Nucleus accumbens (tissue), 56 donors: ENCODE measurements around the gene ICA1.

ENCODE experiments used
- DNase-seq, 56 donors: peaks; one replicate each; lab custom pipeline; 2025; lab: John Stamatoyannopoulos, UW

The ICA1 gene

GRCh38 chr7:8136051-8136730, 125.8 kb downstream of the ICA1 start:
- no peak for DNase-seq

- no peak for DNase-seq
Observed at GRCh38 chr7:8135417-8135816, 126.5 kb downstream of the ICA1 start.

- DNase-seq = no peak
Observed at GRCh38 chr7:8134089-8134733, 127.8 kb downstream of the ICA1 start.

- no peak for DNase-seq
Observed at GRCh38 chr7:8133188-8133848, 128.6 kb downstream of the ICA1 start.

GRCh38 chr7:8131694-8132605, 130.0 kb downstream of the ICA1 start:
- no peak for DNase-seq

GRCh38 chr7:8130663-8131062, 131.3 kb downstream of the ICA1 start:
- DNase-seq = no peak

GRCh38 chr7:8129318-8129659, 132.7 kb downstream of the ICA1 start:
- no peak for DNase-seq

- DNase-seq = no peak
Observed at GRCh38 chr7:8128449-8129317, 133.3 kb downstream of the ICA1 start.

GRCh38 chr7:8126601-8127167, 135.3 kb downstream of the ICA1 start:
- no peak for DNase-seq

GRCh38 chr7:8125680-8126444, 136.1 kb downstream of the ICA1 start:
- DNase-seq = peak in 1 of 56 donors; percentile 9

- DNase-seq = peak in 5 of 56 donors; percentile 10 to 43 (median 18)
Observed at GRCh38 chr7:8121243-8121642, 140.7 kb downstream of the ICA1 start.

GRCh38 chr7:8120390-8121058, 141.4 kb downstream of the ICA1 start:
- peak in 8 of 56 donors; percentile 10 to 62 (median 21) for DNase-seq

- DNase-seq = no peak
Observed at GRCh38 chr7:8119262-8119661, 142.7 kb downstream of the ICA1 start.

- no peak for DNase-seq
Observed at GRCh38 chr7:8117195-8117594, 144.8 kb downstream of the ICA1 start.

- no peak for DNase-seq
Observed at GRCh38 chr7:8115547-8116402, 146.2 kb downstream of the ICA1 start.

- DNase-seq = no peak
Observed at GRCh38 chr7:8114175-8114574, 147.8 kb downstream of the ICA1 start.

- no peak for DNase-seq
Observed at GRCh38 chr7:8113184-8113583, 148.8 kb downstream of the ICA1 start.
